WTC11 (cell line): ENCODE measurements around the gene HS6ST1. TPM values are rescaled to one million over a fixed set of nuclear protein-coding genes. Genes with fewer than 3 reads are reported as not detected.

Source experiments
- ATAC-seq: fragments of 200-7000 bp; cut with Tn5 transposase; 2 replicates; pipeline ENCODE4 v1.10.0; 2021; ENCODE audit warnings: mild to moderate bottlenecking, moderate library complexity
- CTCF ChIA-PET: fragments of 300-600 bp; sonication (Branson Sonifier 250); formaldehyde crosslinking; loops from one replicate; lab custom pipeline; 2021; ENCODE audit warnings: antibody characterized with exemption; lab: Charles Lee
- POLR2A ChIA-PET: fragments of 350-600 bp; sonication (Branson Sonifier 250); formaldehyde crosslinking; loops from one replicate; lab custom pipeline; 2021; ENCODE audit warnings: antibody characterized with exemption; lab: Charles Lee
- DNase-seq: peaks from one replicate; pipeline ENCODE4 v3.0.0; 2021; ENCODE audit warnings: low spot score
- H3K27ac Mint-ChIP-seq: 2 replicates; pipeline ENCODE4 v1.8.0; 2021; ENCODE audit warnings: mixed read lengths
- H3K27me3 Mint-ChIP-seq: 2 replicates; pipeline ENCODE4 v1.8.0; 2021; ENCODE audit warnings: low read depth, mild to moderate bottlenecking, moderate library complexity, mixed read lengths
- H3K36me3 Mint-ChIP-seq: 2 replicates; pipeline ENCODE4 v1.8.0; 2021; ENCODE audit warnings: mixed read lengths
- H3K4me1 Mint-ChIP-seq: 2 replicates; pipeline ENCODE4 v1.8.0; 2022; ENCODE audit warnings: mixed read lengths
- H3K4me3 Mint-ChIP-seq: 2 replicates; pipeline ENCODE4 v1.8.0; 2021; ENCODE audit warnings: mild to moderate bottlenecking, moderate library complexity, mixed read lengths
- H3K9me3 Mint-ChIP-seq: 2 replicates; pipeline ENCODE4 v1.8.0; 2021; ENCODE audit warnings: mixed read lengths
- ATF1 ChIP-seq: sonication (generic); formaldehyde crosslinking; IDR thresholded peaks from 2 replicates; pipeline ENCODE4 v1.8.1; 2023; ENCODE audit warnings: mild to moderate bottlenecking, moderate library complexity, missing genetic modification reagents
- ATF2 ChIP-seq: sonication (generic); formaldehyde crosslinking; IDR thresholded peaks from 2 replicates; pipeline ENCODE4 v1.8.1; 2022; ENCODE audit warnings: low read depth, missing genetic modification reagents, borderline replicate concordance
- E2F5 ChIP-seq: sonication (generic); formaldehyde crosslinking; IDR thresholded peaks from 2 replicates; pipeline ENCODE4 v1.8.1; 2022; ENCODE audit warnings: mild to moderate bottlenecking, moderate library complexity, missing genetic modification reagents
- ESRRA ChIP-seq: sonication (generic); formaldehyde crosslinking; IDR thresholded peaks from 2 replicates; pipeline ENCODE4 v1.8.1; 2022; ENCODE audit warnings: mild to moderate bottlenecking, missing genetic modification reagents, borderline replicate concordance
- ETV6 ChIP-seq: sonication (generic); formaldehyde crosslinking; IDR thresholded peaks from 2 replicates; pipeline ENCODE4 v1.8.1; 2022; ENCODE audit warnings: mild to moderate bottlenecking, missing genetic modification reagents
- GABPB1 ChIP-seq: sonication (generic); formaldehyde crosslinking; IDR thresholded peaks from 2 replicates; pipeline ENCODE4 v1.8.1; 2023; ENCODE audit warnings: mild to moderate bottlenecking, missing genetic modification reagents
- GRHL2 ChIP-seq: fragments of 250-450 bp; sonication (Bioruptor Pico); IDR thresholded peaks from 2 replicates; pipeline ENCODE4 v1.8.0; 2022; ENCODE audit warnings: mild to moderate bottlenecking, moderate library complexity; ENCODE audit not compliant: insufficient replicate concordance, severe bottlenecking
- HMGA2 ChIP-seq: fragments of 250-450 bp; sonication (Bioruptor Pico); IDR thresholded peaks from 2 replicates; pipeline ENCODE4 v1.4.0; 2021; ENCODE audit warnings: mild to moderate bottlenecking, moderate library complexity
- JUN ChIP-seq: sonication (generic); formaldehyde crosslinking; IDR thresholded peaks from 2 replicates; pipeline ENCODE4 v1.8.0; 2023; ENCODE audit warnings: mild to moderate bottlenecking, missing genetic modification reagents
- MXD4 ChIP-seq: fragments of 250-450 bp; sonication (Bioruptor Pico); IDR thresholded peaks from 2 replicates; pipeline ENCODE4 v1.8.0; 2021; ENCODE audit warnings: mild to moderate bottlenecking, moderate library complexity, borderline replicate concordance
- NR3C1 ChIP-seq: sonication (generic); formaldehyde crosslinking; conservative IDR thresholded peaks from 2 replicates; pipeline ENCODE4 v1.8.1; 2023; ENCODE audit warnings: low read depth, mild to moderate bottlenecking, missing genetic modification reagents
- PREB ChIP-seq: sonication (generic); formaldehyde crosslinking; IDR thresholded peaks from 2 replicates; pipeline ENCODE4 v1.8.1; 2022; ENCODE audit warnings: mild to moderate bottlenecking, missing genetic modification reagents, moderate library complexity, borderline replicate concordance
- PRRX2 ChIP-seq: fragments of 250-450 bp; sonication (Bioruptor Pico); IDR thresholded peaks from 2 replicates; pipeline ENCODE4 v1.8.0; 2021; ENCODE audit warnings: mild to moderate bottlenecking
- SMAD3 ChIP-seq: sonication (generic); formaldehyde crosslinking; IDR thresholded peaks from 2 replicates; pipeline ENCODE4 v1.8.0; 2022; ENCODE audit warnings: missing genetic modification reagents, mild to moderate bottlenecking, borderline replicate concordance
- SMAD4 ChIP-seq: sonication (generic); formaldehyde crosslinking; IDR thresholded peaks from 2 replicates; pipeline ENCODE4 v1.8.0; 2022; ENCODE audit warnings: mild to moderate bottlenecking, missing genetic modification reagents
- ZMAT4 ChIP-seq: fragments of 250-450 bp; sonication (Bioruptor Pico); IDR thresholded peaks from 2 replicates; pipeline ENCODE4 v1.9.0; 2021; ENCODE audit warnings: mild to moderate bottlenecking
- ZNF121 ChIP-seq: sonication (generic); formaldehyde crosslinking; IDR thresholded peaks from 2 replicates; pipeline ENCODE4 v1.8.0; 2023; ENCODE audit warnings: missing genetic modification reagents
- ZNF671 ChIP-seq: fragments of 250-450 bp; sonication (Bioruptor Pico); IDR thresholded peaks from 2 replicates; pipeline ENCODE4 v1.8.0; 2021; ENCODE audit warnings: mild to moderate bottlenecking
- total RNA-seq: library from RNA; stranded (reverse); gene quantifications from 3 replicates; pipeline ENCODE4 v1.2.3, GENCODE V29; 2021

The HS6ST1 gene
- total RNA-seq, 1 experiment from 2014 or later = 55.5 TPM

- H3K4me3 Mint-ChIP-seq = peak overlapping the region; percentile 87
- peaks cover 43% of the 10 kb centered on the region for H3K4me1 Mint-ChIP-seq
- DNase-seq (no peak), ATAC-seq (no peak)
- peak overlapping the region; percentile 68; the same call in 1 of the 2 replicates for H3K27ac Mint-ChIP-seq
- CTCF ChIA-PET = interaction anchor here (0.7 to 2.2 kb wide), 8 partner anchors 9 to 253 kb away, joined by 3 to 8 read pairs (median 5); no protein-coding TSS in a partner anchor
- POLR2A ChIA-PET = no interaction called here
- TF ChIP-seq PRRX2 (no peak), ZNF671 (no peak), ETV6 (no peak), SMAD3 (CRISPR knock-in tag) (no peak)
- H3K9me3 Mint-ChIP-seq = no peaks in the 10 kb centered on the region
- H3K27me3 Mint-ChIP-seq = peaks cover 15% of the 10 kb centered on the region
- 0 out of 2 replicates have a peak, but pooled peaks cover 5% of the 10 kb centered on the region for H3K36me3 Mint-ChIP-seq
Measured at GRCh38 chr2:128315829-128316776, 2.6 kb downstream of the HS6ST1 start.

GRCh38 chr2:128315122-128315828, 3.4 kb downstream of the HS6ST1 start:
- POLR2A ChIA-PET = no interaction called here
- H3K27me3 Mint-ChIP-seq = peaks cover 6% of the 10 kb centered on the region
- H3K4me1 Mint-ChIP-seq = peaks cover 41% of the 10 kb centered on the region
- no peak for DNase-seq
- peak overlapping the region; percentile 51 for H3K4me3 Mint-ChIP-seq
- no peaks in the 10 kb centered on the region for H3K9me3 Mint-ChIP-seq
- H3K27ac Mint-ChIP-seq = peak overlapping the region; percentile 68; the same call in 1 of the 2 replicates
- TF ChIP-seq SMAD3 (CRISPR knock-in tag) = no peak
- no peak for TF ChIP-seq E2F5 (CRISPR knock-in tag)
- no peak for TF ChIP-seq GABPB1
- TF ChIP-seq GRHL2 (CRISPR knock-in tag) = no peak
- TF ChIP-seq MXD4 (CRISPR knock-in tag) = no peak
- TF ChIP-seq ESRRA (CRISPR knock-in tag) = no peak
- no peak for TF ChIP-seq ATF2 (CRISPR knock-in tag)
- no peak for TF ChIP-seq HMGA2 (CRISPR knock-in tag)
- no peak for TF ChIP-seq ZNF121 (CRISPR knock-in tag)
- no peak for TF ChIP-seq SMAD4 (CRISPR knock-in tag)
- no peak for TF ChIP-seq PREB (CRISPR knock-in tag)
- no peak for TF ChIP-seq NR3C1 (CRISPR knock-in tag)
- TF ChIP-seq ATF1 (CRISPR knock-in tag) = no peak
- TF ChIP-seq ZMAT4 = no peak
- no peak for TF ChIP-seq JUN (CRISPR knock-in tag)
- TF ChIP-seq, all 79 proteins: peak for 0
- no peak for ATAC-seq
- CTCF ChIA-PET = interaction anchor here (0.6 to 2.2 kb wide), 5 partner anchors 9 to 81 kb away, joined by 4 to 6 read pairs (median 5); no protein-coding TSS in a partner anchor
- H3K36me3 Mint-ChIP-seq = 0 out of 2 replicates have a peak, but pooled peaks cover 5% of the 10 kb centered on the region
